Fibroblast of lung (primary cell): ENCODE data around the gene RHOJ. TPM values are rescaled to one million over a fixed set of nuclear protein-coding genes. Genes with fewer than 3 reads are reported as not detected.
A peak's percentile ranks its signal among the peaks of the same experiment; 100 is the strongest.
"Not testable (repeated sequence)": the region's sequence is repeated elsewhere in the genome, so short reads cannot be mapped to it uniquely, and the experiment has no call there.

Experiments used
- DNase-seq, 2 donors: peaks; one replicate each; pipeline versions ENCODE4 v3.0.0 to v3.0.0-alpha.2; 2010; ENCODE audit warnings: low read depth in 2 of 2
- H2AFZ ChIP-seq: 2 replicates; pipeline ENCODE4 v1.5.1; 2012; ENCODE audit warnings: low read length, control low read depth, inconsistent platforms
- H3K27ac ChIP-seq: 2 replicates; pipeline ENCODE4 v1.5.1; 2011; ENCODE audit warnings: low read length, control low read depth; ENCODE audit not compliant: insufficient read depth
- H3K27me3 ChIP-seq: 2 replicates; pipeline ENCODE4 v1.5.1; 2011; ENCODE audit warnings: mild to moderate bottlenecking, low read length; ENCODE audit not compliant: control insufficient read depth, insufficient read depth
- H3K36me3 ChIP-seq: 2 replicates; pipeline ENCODE4 v1.5.1; 2011; ENCODE audit warnings: low read length; ENCODE audit not compliant: control insufficient read depth, insufficient read depth
- H3K4me1 ChIP-seq: 2 replicates; pipeline ENCODE4 v1.5.1; 2011; ENCODE audit warnings: low read length; ENCODE audit not compliant: control insufficient read depth, insufficient read depth; ENCODE audit errors: extremely low read depth
- H3K4me2 ChIP-seq: 2 replicates; pipeline ENCODE4 v1.5.1; 2011; ENCODE audit warnings: low read length, control low read depth; ENCODE audit not compliant: insufficient read depth; ENCODE audit errors: extremely low read depth
- H3K4me3 ChIP-seq, 4 experiments: fragments of 200-600 bp in 1 of 4; sonication (generic) in 1 of 4; replicated peaks in 1 of 4; 2 replicates each; pipeline ENCODE4 v1.5.1; 2011 to 2016; ENCODE audit warnings: low read length in 4 of 4, low read depth in 3 of 4, mild to moderate bottlenecking in 3 of 4, control low read depth in 2 of 4, inconsistent platforms in 1 of 4, mixed read lengths in 1 of 4; ENCODE audit not compliant: insufficient read depth in 1 of 4; ENCODE audit errors: control extremely low read depth in 1 of 4
- H3K79me2 ChIP-seq: 2 replicates; pipeline ENCODE4 v1.5.1; 2012; ENCODE audit warnings: mild to moderate bottlenecking, low read length, inconsistent platforms; ENCODE audit not compliant: control insufficient read depth, insufficient read depth
- H3K9ac ChIP-seq: 2 replicates; pipeline ENCODE4 v1.5.1; 2011; ENCODE audit warnings: mild to moderate bottlenecking, low read length, control low read depth; ENCODE audit not compliant: insufficient read depth
- H3K9me3 ChIP-seq: 2 replicates; pipeline ENCODE4 v1.5.1; 2012; ENCODE audit warnings: low read depth, low read length; ENCODE audit not compliant: control insufficient read depth, insufficient read depth
- H4K20me1 ChIP-seq: 2 replicates; pipeline ENCODE4 v1.5.1; 2011; ENCODE audit warnings: low read length; ENCODE audit not compliant: control insufficient read depth, insufficient read depth; ENCODE audit errors: extremely low read depth
- EZH2 ChIP-seq: IDR thresholded peaks from 2 replicates; pipeline ENCODE4 v1.5.1; 2012; ENCODE audit warnings: low read length, control low read depth, mild to moderate bottlenecking; ENCODE audit errors: missing control alignments
- polyA plus RNA-seq, 2 donors: library from polyadenylated mRNA; depleted of rRNA in 1 of 2; stranded (reverse) in 1 of 2; unstranded in 1 of 2; fragments of >200 nt; gene quantifications; 2 replicates each; pipeline ENCODE4 v1.2.1, GENCODE V29; 2011 to 2012; ENCODE audit warnings: missing spikeins in 1 of 2
- total RNA-seq: library from RNA; depleted of rRNA; stranded (reverse); fragments of >200 nt; gene quantifications from 2 replicates; pipeline ENCODE4 v1.2.1, GENCODE V29; 2014
- TF ChIP-seq, protein P1 (sequence below), 2 donors: IDR thresholded peaks in 1 of 2; conservative IDR thresholded peaks in 1 of 2; 1 replicate in 1 of 2; 2 replicates in 1 of 2; pipeline ENCODE4 v1.5.1; 2011 to 2012; ENCODE audit warnings: low read length in 2 of 2, control low read depth in 1 of 2, inconsistent platforms in 1 of 2, low read depth in 1 of 2, mild to moderate bottlenecking in 1 of 2

The RHOJ gene
- total and polyA plus RNA-seq, 2 donors (not counting 1 experiment from before 2014, with no cell fraction given) = 1.2 to 10.4 TPM

DNA sequence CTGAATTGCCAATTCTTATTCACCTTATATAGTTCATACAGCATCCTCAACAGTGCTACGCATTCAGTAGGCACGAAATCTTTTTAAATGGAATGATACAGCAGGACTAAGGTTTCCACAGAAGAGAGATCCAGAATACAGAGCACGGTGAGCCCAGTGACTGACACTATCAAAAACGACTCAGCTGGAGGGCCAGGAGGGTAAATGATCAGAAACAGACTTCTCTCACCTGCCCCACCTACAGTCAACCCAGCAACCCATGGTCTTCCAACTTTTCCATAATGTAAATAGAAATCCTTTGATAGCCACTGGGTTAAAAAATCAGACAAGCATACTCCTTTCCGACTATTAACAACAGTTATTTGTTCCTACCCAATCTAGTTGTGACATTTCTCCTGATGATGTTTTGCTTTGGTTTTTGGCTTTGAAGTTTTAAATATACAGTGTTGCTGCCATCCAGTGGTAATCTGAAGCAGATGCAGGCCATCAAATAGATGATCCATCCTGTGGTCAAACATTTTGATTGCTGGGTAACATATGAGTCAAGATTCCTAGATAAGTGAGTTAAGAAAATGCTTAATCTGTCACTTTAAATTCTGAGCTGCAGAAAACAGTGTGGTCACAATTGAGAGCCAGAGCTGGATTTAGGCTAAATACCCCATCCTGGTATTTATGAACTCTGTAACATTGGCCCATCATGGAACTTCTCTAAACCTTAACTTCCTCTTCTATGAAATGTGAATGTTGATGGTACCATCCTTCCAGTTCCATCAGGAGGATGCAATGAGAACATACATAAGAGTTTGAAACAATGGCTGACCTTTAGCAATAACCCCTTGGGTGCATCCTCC, 72.5 kb downstream of the RHOJ start:
- DNase-seq = peak; percentile 65 to 73
- Histone ChIP-seq H3K9ac (no peak overlapping the region), H3K4me3 (no peak overlapping the region), H3K27ac (no peak overlapping the region), H2AFZ (no peak overlapping the region), H3K4me2 (no peak overlapping the region), H3K27me3 (no peaks in the 10 kb centered on the region), H3K36me3 (no peaks in the 10 kb centered on the region), H4K20me1 (no peaks in the 10 kb centered on the region), H3K9me3 (no peaks in the 10 kb centered on the region), H3K79me2 (no peaks in the 10 kb centered on the region), H3K4me1 (no peaks in the 10 kb centered on the region)
- no peak for TF ChIP-seq EZH2
- TF ChIP-seq, protein P1, sequence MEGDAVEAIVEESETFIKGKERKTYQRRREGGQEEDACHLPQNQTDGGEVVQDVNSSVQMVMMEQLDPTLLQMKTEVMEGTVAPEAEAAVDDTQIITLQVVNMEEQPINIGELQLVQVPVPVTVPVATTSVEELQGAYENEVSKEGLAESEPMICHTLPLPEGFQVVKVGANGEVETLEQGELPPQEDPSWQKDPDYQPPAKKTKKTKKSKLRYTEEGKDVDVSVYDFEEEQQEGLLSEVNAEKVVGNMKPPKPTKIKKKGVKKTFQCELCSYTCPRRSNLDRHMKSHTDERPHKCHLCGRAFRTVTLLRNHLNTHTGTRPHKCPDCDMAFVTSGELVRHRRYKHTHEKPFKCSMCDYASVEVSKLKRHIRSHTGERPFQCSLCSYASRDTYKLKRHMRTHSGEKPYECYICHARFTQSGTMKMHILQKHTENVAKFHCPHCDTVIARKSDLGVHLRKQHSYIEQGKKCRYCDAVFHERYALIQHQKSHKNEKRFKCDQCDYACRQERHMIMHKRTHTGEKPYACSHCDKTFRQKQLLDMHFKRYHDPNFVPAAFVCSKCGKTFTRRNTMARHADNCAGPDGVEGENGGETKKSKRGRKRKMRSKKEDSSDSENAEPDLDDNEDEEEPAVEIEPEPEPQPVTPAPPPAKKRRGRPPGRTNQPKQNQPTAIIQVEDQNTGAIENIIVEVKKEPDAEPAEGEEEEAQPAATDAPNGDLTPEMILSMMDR (conservative IDR thresholded peaks at IDR 0.05 in 1 of 2, IDR thresholded peaks at IDR 0.05 in 1 of 2; ENCODE audit: low read depth in 1 of 2, low read length in 2 of 2) = peak; percentile 76 to 80

DNA sequence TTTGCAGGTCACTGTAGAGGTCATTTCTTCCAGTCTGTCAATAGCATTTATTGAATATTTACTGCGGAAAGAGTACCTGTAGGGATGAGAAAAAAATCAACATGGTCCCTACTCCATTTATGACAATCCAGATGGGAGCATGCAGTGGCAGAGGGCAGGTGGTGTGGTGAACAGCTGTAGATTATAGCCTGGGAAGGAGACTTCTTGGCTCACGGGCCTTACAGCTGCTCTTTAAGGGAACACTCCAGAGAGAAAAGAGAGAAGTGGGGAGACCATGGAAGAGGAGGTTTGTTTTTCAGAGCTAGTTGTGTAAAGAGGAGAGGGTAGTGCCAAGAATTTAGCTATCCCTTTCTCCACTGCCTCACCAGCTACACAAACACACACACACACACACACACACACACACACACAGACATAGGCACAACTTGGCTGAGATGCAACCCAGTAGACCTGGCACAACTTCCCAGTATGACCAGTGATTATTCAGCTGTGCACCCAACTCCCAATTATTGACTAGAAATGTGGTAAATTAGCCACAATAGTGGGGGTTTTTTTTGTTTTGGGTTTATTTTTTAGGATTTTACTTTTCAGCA, 73.4 kb downstream of the RHOJ start:
- Histone ChIP-seq H2AFZ (no peak overlapping the region), H3K4me3 (no peak overlapping the region), H3K9me3 (no peaks in the 10 kb centered on the region), H4K20me1 (no peaks in the 10 kb centered on the region), H3K36me3 (no peaks in the 10 kb centered on the region), H3K79me2 (no peaks in the 10 kb centered on the region), H3K9ac (no peak overlapping the region), H3K27me3 (no peaks in the 10 kb centered on the region), H3K27ac (no peak overlapping the region), H3K4me1 (no peaks in the 10 kb centered on the region), H3K4me2 (no peak overlapping the region)
- TF ChIP-seq, protein P1 (conservative IDR thresholded peaks at IDR 0.05 in 1 of 2, IDR thresholded peaks at IDR 0.05 in 1 of 2; ENCODE audit: low read depth in 1 of 2, low read length in 2 of 2) = no peak
- no peak for TF ChIP-seq EZH2
- DNase-seq = peak in 1 of 2 donors; percentile 12

DNA sequence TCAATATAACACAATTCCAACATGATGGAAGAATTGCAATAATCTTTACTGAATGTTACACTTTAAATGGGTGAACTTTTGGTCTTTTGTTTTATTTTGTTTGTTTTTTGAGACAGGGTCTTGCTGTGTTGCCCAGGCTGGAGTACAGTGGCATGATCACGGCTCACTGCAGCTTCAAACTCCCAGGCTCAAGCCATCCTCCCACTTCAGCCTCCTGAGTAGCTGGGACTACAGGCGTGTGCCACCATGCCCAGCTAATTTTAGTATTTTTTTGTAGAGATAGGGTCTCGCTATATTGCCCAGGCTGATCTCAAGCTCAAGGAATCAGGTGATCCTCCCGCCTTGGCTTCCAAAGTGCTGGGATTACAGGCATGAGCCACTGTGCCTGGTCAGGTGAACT, 75.7 kb downstream of the RHOJ start:
- not testable (repeated sequence) for H4K20me1 ChIP-seq, H3K9me3 ChIP-seq, H3K27me3 ChIP-seq, H3K36me3 ChIP-seq, DNase-seq, H3K9ac ChIP-seq, H3K4me3 ChIP-seq, H3K4me1 ChIP-seq, H2AFZ ChIP-seq, H3K4me2 ChIP-seq, H3K79me2 ChIP-seq, H3K27ac ChIP-seq
